GM12878 (cell line): ENCODE data around the gene EIF1. TPM values are rescaled to one million over a fixed set of nuclear protein-coding genes. Genes with fewer than 3 reads are reported as not detected.

Source experiments
- ATAC-seq: fragments of 200-7000 bp; cut with Tn5 transposase; 3 replicates; pipeline ENCODE4 v1.9.1; 2020; ENCODE audit warnings: mild to moderate bottlenecking, moderate library complexity
- BruUV-seq: library from RNA; stranded (reverse); fragments of 400-500 nt; replicated peaks from 2 replicates; lab custom pipeline; 2021; lab: Mats Ljungman, UMichigan
- CTCF ChIA-PET: fragments of 300-600 bp; sonication (Branson Sonifier 250); formaldehyde crosslinking; extraction: SDS; loops from one replicate; lab custom pipeline; 2021; ENCODE audit warnings: inconsistent platforms; lab: Yijun Ruan, JAX
- POLR2A ChIA-PET: fragments of 350-600 bp; formaldehyde crosslinking; extraction: SDS; loops from one replicate; lab custom pipeline; 2021; ENCODE audit warnings: inconsistent platforms; lab: Charles Lee
- RAD21 ChIA-PET: fragments of 300-600 bp; sonication (Branson Sonifier 250); formaldehyde crosslinking; loops from one replicate; lab custom pipeline; 2023; ENCODE audit warnings: antibody characterized with exemption; ENCODE audit not compliant: unreplicated experiment; lab: Charles Lee
- SMC1A ChIA-PET: fragments of 300-600 bp; sonication (Branson Sonifier 250); formaldehyde crosslinking; loops from one replicate; lab custom pipeline; 2023; ENCODE audit not compliant: unreplicated experiment, uncharacterized antibody; lab: Charles Lee
- DNase-seq: peaks from one replicate; pipeline ENCODE4 v3.0.0-alpha.2; 2011; ENCODE audit warnings: low read depth, low spot score
- FAIRE-seq: peaks from 3 replicates; lab custom pipeline; 2011; peaks lifted over from hg19 to GRCh38; lab: Jason Lieb, UNC
- H2AFZ ChIP-seq: 2 replicates; pipeline ENCODE4 v1.6.0; 2011; ENCODE audit warnings: low read depth, low read length, control low read depth; ENCODE audit not compliant: control insufficient read depth
- H3K27ac ChIP-seq: 2 replicates; pipeline ENCODE4 v1.5.1; 2011; ENCODE audit warnings: control low read depth; ENCODE audit not compliant: control insufficient read depth, insufficient read depth
- H3K27me3 ChIP-seq, 2 experiments: replicated peaks in 1 of 2; 2 replicates each; pipeline versions ENCODE4 v1.6.0 to v1.6.1; 2011; ENCODE audit warnings: low read length in 1 of 2; ENCODE audit not compliant: control insufficient read depth in 2 of 2, insufficient read depth in 2 of 2
- H3K36me3 ChIP-seq, 2 experiments: 2 replicates each; pipeline ENCODE4 v1.5.1; 2011; ENCODE audit warnings: low read length in 1 of 2; ENCODE audit not compliant: control insufficient read depth in 2 of 2, insufficient read depth in 2 of 2
- H3K4me1 ChIP-seq: 2 replicates; pipeline ENCODE4 v1.6.1; 2011; ENCODE audit warnings: mild to moderate bottlenecking, low read length, moderate library complexity, mixed read lengths; ENCODE audit not compliant: control insufficient read depth, insufficient read depth
- H3K4me2 ChIP-seq: 2 replicates; pipeline ENCODE4 v1.6.0; 2011; ENCODE audit warnings: control low read depth; ENCODE audit not compliant: control insufficient read depth, insufficient read depth
- H3K4me3 ChIP-seq: fragments of 200-600 bp; sonication (generic); 2 replicates; pipeline ENCODE4 v1.5.1; 2016
- H3K79me2 ChIP-seq: 2 replicates; pipeline ENCODE4 v1.6.0; 2011; ENCODE audit warnings: low read length; ENCODE audit not compliant: control insufficient read depth, insufficient read depth
- H3K9ac ChIP-seq: 2 replicates; pipeline ENCODE4 v1.8.0; 2011; ENCODE audit warnings: low read length, control low read depth, mixed read lengths; ENCODE audit not compliant: control insufficient read depth, insufficient read depth
- H3K9me3 ChIP-seq: replicated peaks from 3 replicates; pipeline ENCODE4 v1.5.1; 2011; ENCODE audit warnings: mild to moderate bottlenecking, low read length; ENCODE audit not compliant: control insufficient read depth, insufficient read depth
- H4K20me1 ChIP-seq: 2 replicates; pipeline ENCODE4 v1.6.0; 2011; ENCODE audit not compliant: control insufficient read depth, insufficient read depth
- ATF7 ChIP-seq: fragments of 450-650 bp; IDR thresholded peaks from 2 replicates; pipeline ENCODE4 v1.6.1; 2016; ENCODE audit warnings: low read depth, mild to moderate bottlenecking
- BMI1 ChIP-seq: fragments of 450-650 bp; IDR thresholded peaks from 2 replicates; pipeline ENCODE4 v1.6.1; 2016; ENCODE audit warnings: mild to moderate bottlenecking, moderate library complexity, borderline replicate concordance
- CBX3 ChIP-seq: fragments of 200-600 bp; sonication (generic); IDR thresholded peaks from 2 replicates; pipeline ENCODE4 v1.6.1; 2016; ENCODE audit warnings: low read depth, borderline replicate concordance
- IRF3 ChIP-seq: fragments of 450-650 bp; IDR thresholded peaks from 2 replicates; pipeline ENCODE4 v1.6.1; 2014; ENCODE audit warnings: mild to moderate bottlenecking
- MEF2A ChIP-seq: IDR thresholded peaks from 2 replicates; pipeline ENCODE4 v1.6.1; 2011; ENCODE audit warnings: low read depth, mild to moderate bottlenecking, low read length, moderate library complexity; ENCODE audit not compliant: insufficient read depth
- MTA2 ChIP-seq: fragments of 450-650 bp; IDR thresholded peaks from 2 replicates; pipeline ENCODE4 v1.6.1; 2016; ENCODE audit warnings: low read depth, mild to moderate bottlenecking, moderate library complexity
- POLR2A ChIP-seq: IDR thresholded peaks from 2 replicates; pipeline ENCODE4 v1.6.1; 2011; ENCODE audit warnings: low read depth, mild to moderate bottlenecking, low read length
- POLR2AphosphoS2 ChIP-seq: IDR thresholded peaks from 2 replicates; pipeline ENCODE4 v1.6.1; 2011; ENCODE audit warnings: low read depth, mild to moderate bottlenecking, low read length, improper control_type of control experiment, moderate library complexity
- POLR2AphosphoS5 ChIP-seq: IDR thresholded peaks from 2 replicates; pipeline ENCODE4 v1.6.1; 2011; ENCODE audit warnings: mild to moderate bottlenecking, low read length, inconsistent platforms
- RAD21 ChIP-seq: IDR thresholded peaks from 2 replicates; pipeline ENCODE4 v1.6.1; 2011; ENCODE audit warnings: mild to moderate bottlenecking, low read depth, low read length, moderate library complexity; ENCODE audit not compliant: insufficient read depth
- RAD51 ChIP-seq: fragments of 450-650 bp; IDR thresholded peaks from 2 replicates; pipeline ENCODE4 v1.6.1; 2016; ENCODE audit warnings: moderate library complexity, mild to moderate bottlenecking, inconsistent platforms
- SMAD5 ChIP-seq: IDR thresholded peaks from 2 replicates; pipeline ENCODE4 v1.6.1; 2016; ENCODE audit warnings: antibody characterized with exemption, low read depth
- SUPT20H ChIP-seq: IDR thresholded peaks from 2 replicates; pipeline ENCODE4 v1.6.1; 2011; ENCODE audit warnings: low read depth, mild to moderate bottlenecking, low read length, moderate library complexity, borderline replicate concordance; ENCODE audit not compliant: control insufficient read depth
- TAF1 ChIP-seq: IDR thresholded peaks from 2 replicates; pipeline ENCODE4 v1.6.1; 2011; ENCODE audit warnings: mild to moderate bottlenecking, low read depth, low read length, borderline replicate concordance
- ZBTB33 ChIP-seq: fragments of 450-650 bp; IDR thresholded peaks from 2 replicates; pipeline ENCODE4 v1.6.1; 2017; ENCODE audit warnings: mild to moderate bottlenecking
- WGBS: methylation state at CpG from one replicate; pipeline ENCODE4 v1.1.6; 2016; ENCODE audit warnings: low lambda C conversion rate; ENCODE audit not compliant: insufficient replicate concordance, insufficient coverage; ENCODE audit errors: missing lambda C conversion rate; 5-methylcytosine and 5-hydroxymethylcytosine counted together
- in situ Hi-C: fragments of 300-500 bp; cut with MboI; formaldehyde crosslinking; loops from 9 replicates; pipeline ENCODE4 v1.14.3; 2018; ENCODE audit warnings: mixed read lengths
- intact Hi-C: fragments of 100-400 bp; cut with micrococcal nuclease; formaldehyde crosslinking; loops from one replicate; pipeline ENCODE4 v1.14.2; 2022; ENCODE audit not compliant: unreplicated experiment
- polyA plus RNA-seq, 11 experiments: library from polyadenylated mRNA; depleted of rRNA in 4 of 11; unstranded in 6 of 11; stranded (reverse) in 5 of 11; fragments of >200 nt; fragmentation: Nextera tagmentation in 4 of 11; fragmentation: Illumina TruSeq in 1 of 11; extraction: Ambion mirVana in 4 of 11; extraction: Trizol in 1 of 11; gene quantifications; 1 replicate in 1 of 11; 2 replicates in 10 of 11; pipeline versions ENCODE4 v1.2.1 to v1.2.3, GENCODE V29; 2011 to 2016; ENCODE audit warnings: inconsistent platforms in 2 of 11, missing spikeins in 2 of 11, low read depth in 1 of 11
- total RNA-seq, 4 experiments: library from RNA; depleted of rRNA in 3 of 4; stranded (reverse); fragments of >200 nt in 3 of 4; fragmentation: Illumina TruSeq in 1 of 4; extraction: Trizol in 1 of 4; gene quantifications; 2 replicates each; pipeline versions ENCODE4 v1.2.1 to v1.2.3, GENCODE V29; 2013 to 2021

The EIF1 gene
- total and polyA plus RNA-seq, 10 of the 15 experiments (the other 5 are each of a cell fraction or from before 2014, with no cell fraction given) = 39.4 to 815 (median 480) TPM

GRCh38 chr17:41691031-41691777, 2.5 kb downstream of the EIF1 start:
- WGBS = 95% methylated on average over 10 of the region's 10 CpGs
- no TSS peak for BruUV-seq
- TF ChIP-seq MEF2A = no peak
- TF ChIP-seq RAD51 = no peak
- TF ChIP-seq ZBTB33 = no peak
- 0 out of 2 replicates have a peak, but pooled peaks have one; percentile 11 for TF ChIP-seq SMAD5
- no peak for TF ChIP-seq MTA2
- TF ChIP-seq ATF7 = no peak
- peak; percentile 86 for TF ChIP-seq POLR2AphosphoS5
- TF ChIP-seq SUPT20H = no peak
- TF ChIP-seq RAD21 = no peak
- TF ChIP-seq POLR2AphosphoS2 = peak; percentile 47
- TF ChIP-seq POLR2A = peak; percentile 55
- TF ChIP-seq IRF3 = no peak
- TF ChIP-seq BMI1 = 0 out of 2 replicates have a peak, but pooled peaks have one; percentile 12
- TF ChIP-seq CBX3 = no peak
- TF ChIP-seq TAF1 = no peak
- TF ChIP-seq, all 136 proteins: peak for 5

More at GRCh38 chr17:41691031-41691777, 2.5 kb downstream of the EIF1 start:
- no peaks in the 10 kb centered on the region for H3K27me3 ChIP-seq
- H3K36me3 ChIP-seq = peaks cover 20 to 35% of the 10 kb centered on the region in 2 experiments
- RAD21 ChIA-PET = interaction anchor here (1.2 to 5.7 kb wide), 2 partner anchors 12 to 25 kb away, joined by 5 to 117 read pairs; no protein-coding TSS in a partner anchor
- in situ Hi-C loops (loop anchor here (25.0 kb wide), 2 partner anchors 1521 to 1671 kb away; partner anchors contain the start of gene TMEM106A), intact Hi-C loops (no loop called here)
- DNase-seq = no peak
- H3K79me2 ChIP-seq = peaks cover 28% of the 10 kb centered on the region
- peak overlapping the region; percentile 87 for H3K4me3 ChIP-seq
- POLR2A ChIA-PET = interaction anchor here (0.6 to 4.8 kb wide), 4 partner anchors 13 to 1163 kb away, joined by 3 to 177 read pairs (median 44); no protein-coding TSS in a partner anchor
- no peak overlapping the region for H3K27ac ChIP-seq
- ATAC-seq = no peak
- no peak overlapping the region for H2AFZ ChIP-seq
- H3K4me2 ChIP-seq = peak overlapping the region; percentile 90
- H3K4me1 ChIP-seq = peaks cover 11% of the 10 kb centered on the region
- FAIRE-seq = no peak
- CTCF ChIA-PET = interaction anchor here (0.6 to 10.4 kb wide), 10 partner anchors 12 to 161 kb away, joined by 3 to 265 read pairs (median 4); partner anchors contain the start of gene P3H4
- H3K9me3 ChIP-seq = no peaks in the 10 kb centered on the region; the same call in 2 of the 3 replicates
- SMC1A ChIA-PET = interaction anchor here (0.8 to 5.7 kb wide), 4 partner anchors 12 to 158 kb away, joined by 3 to 122 read pairs (median 52); no protein-coding TSS in a partner anchor
- H3K9ac ChIP-seq = no peak overlapping the region
- peaks cover 18% of the 10 kb centered on the region for H4K20me1 ChIP-seq
